PFSK-1 (cell line): Measurements from ENCODE around the gene NEURL4.
A peak's percentile ranks its signal among the peaks of the same experiment; 100 is the strongest.

ENCODE experiments used
- FOXP2 ChIP-seq: optimal IDR thresholded peaks from 2 replicates; pipeline ENCODE3; 2011; ENCODE audit warnings: borderline replicate concordance, control low read depth, inconsistent platforms; ENCODE audit not compliant: insufficient read depth; ENCODE audit errors: extremely low read length, extremely low read depth
- POLR2AphosphoS5 ChIP-seq: IDR thresholded peaks from 2 replicates; pipeline ENCODE4 v1.6.1; 2012; ENCODE audit warnings: low read depth, mild to moderate bottlenecking, control low read depth, low read length, moderate library complexity
- SIN3A ChIP-seq: IDR thresholded peaks from 2 replicates; pipeline ENCODE4 v1.6.1; 2012; ENCODE audit warnings: mild to moderate bottlenecking, low read length, moderate library complexity, borderline replicate concordance; ENCODE audit not compliant: insufficient read depth
- TAF1 ChIP-seq: IDR thresholded peaks from 2 replicates; pipeline ENCODE4 v1.6.1; 2012; ENCODE audit warnings: low read length, control low read depth, borderline replicate concordance; ENCODE audit not compliant: insufficient read depth
- TF ChIP-seq, protein P1 (sequence below), 2 experiments: IDR thresholded peaks; 2 replicates each; pipeline versions ENCODE4 v1.6.1 to v1.8.0; 2011 to 2012; ENCODE audit warnings: low read depth in 2 of 2, low read length in 2 of 2, control low read depth in 1 of 2, inconsistent platforms in 1 of 2, mild to moderate bottlenecking in 1 of 2, moderate library complexity in 1 of 2; ENCODE audit not compliant: insufficient read depth in 1 of 2

DNA sequence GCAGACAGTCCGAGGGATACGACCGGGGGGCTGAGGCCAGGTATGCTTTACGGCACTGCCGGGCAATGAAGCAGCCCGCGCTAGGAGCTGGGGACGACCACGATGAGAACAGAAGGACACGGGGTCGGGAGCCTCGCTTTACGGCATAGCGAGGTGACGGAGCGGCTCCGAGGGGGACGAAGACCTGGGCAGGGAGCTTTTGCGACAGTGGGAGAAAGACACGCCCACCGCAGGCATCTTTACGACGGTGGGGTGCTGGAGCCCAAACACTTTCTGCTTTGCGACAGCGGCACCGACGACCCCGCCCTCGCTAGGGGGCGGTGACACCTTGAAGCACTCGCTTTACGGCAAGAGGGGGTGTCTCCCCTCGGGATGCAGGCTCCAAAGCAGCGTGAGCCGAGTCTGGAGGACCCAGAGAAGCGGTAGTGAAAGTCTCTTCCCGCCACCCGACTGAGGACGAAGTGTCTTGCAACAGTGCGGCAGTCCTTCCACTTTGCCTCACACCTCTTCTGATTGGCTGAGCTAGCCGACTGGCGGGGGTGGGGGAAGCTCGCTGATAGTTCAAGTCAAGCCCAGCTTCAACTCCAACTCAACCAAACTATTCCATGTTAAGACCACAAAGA, 350 bp upstream of the NEURL4 start:
- TF ChIP-seq POLR2AphosphoS5 = peak; percentile 85
- TF ChIP-seq, protein P1, sequence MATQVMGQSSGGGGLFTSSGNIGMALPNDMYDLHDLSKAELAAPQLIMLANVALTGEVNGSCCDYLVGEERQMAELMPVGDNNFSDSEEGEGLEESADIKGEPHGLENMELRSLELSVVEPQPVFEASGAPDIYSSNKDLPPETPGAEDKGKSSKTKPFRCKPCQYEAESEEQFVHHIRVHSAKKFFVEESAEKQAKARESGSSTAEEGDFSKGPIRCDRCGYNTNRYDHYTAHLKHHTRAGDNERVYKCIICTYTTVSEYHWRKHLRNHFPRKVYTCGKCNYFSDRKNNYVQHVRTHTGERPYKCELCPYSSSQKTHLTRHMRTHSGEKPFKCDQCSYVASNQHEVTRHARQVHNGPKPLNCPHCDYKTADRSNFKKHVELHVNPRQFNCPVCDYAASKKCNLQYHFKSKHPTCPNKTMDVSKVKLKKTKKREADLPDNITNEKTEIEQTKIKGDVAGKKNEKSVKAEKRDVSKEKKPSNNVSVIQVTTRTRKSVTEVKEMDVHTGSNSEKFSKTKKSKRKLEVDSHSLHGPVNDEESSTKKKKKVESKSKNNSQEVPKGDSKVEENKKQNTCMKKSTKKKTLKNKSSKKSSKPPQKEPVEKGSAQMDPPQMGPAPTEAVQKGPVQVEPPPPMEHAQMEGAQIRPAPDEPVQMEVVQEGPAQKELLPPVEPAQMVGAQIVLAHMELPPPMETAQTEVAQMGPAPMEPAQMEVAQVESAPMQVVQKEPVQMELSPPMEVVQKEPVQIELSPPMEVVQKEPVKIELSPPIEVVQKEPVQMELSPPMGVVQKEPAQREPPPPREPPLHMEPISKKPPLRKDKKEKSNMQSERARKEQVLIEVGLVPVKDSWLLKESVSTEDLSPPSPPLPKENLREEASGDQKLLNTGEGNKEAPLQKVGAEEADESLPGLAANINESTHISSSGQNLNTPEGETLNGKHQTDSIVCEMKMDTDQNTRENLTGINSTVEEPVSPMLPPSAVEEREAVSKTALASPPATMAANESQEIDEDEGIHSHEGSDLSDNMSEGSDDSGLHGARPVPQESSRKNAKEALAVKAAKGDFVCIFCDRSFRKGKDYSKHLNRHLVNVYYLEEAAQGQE (IDR thresholded peaks at IDR 0.05; ENCODE audit: insufficient read depth in 1 of 2, low read depth in 2 of 2, low read length in 2 of 2) = peak in 1 of 2 experiments; percentile 34; a peak in 1 of 4 replicates
- TF ChIP-seq SIN3A = 0 out of 2 replicates have a peak, but pooled peaks have one; percentile 30
- no peak; the same call in 1 of the 2 replicates for TF ChIP-seq TAF1
- TF ChIP-seq FOXP2 = peak; percentile 89
